GM21390 (cell line): ENCODE measurements around the gene MEG3.

ENCODE experiments used
- ATAC-seq: cut with Tn5 transposase; IDR thresholded peaks from one replicate; pipeline ENCODE4 v1.9.1; 2021; ENCODE audit not compliant: unreplicated experiment

The MEG3 gene

GRCh38 chr14:100828031-100828769, 2.3 kb downstream of the MEG3 start:
- no peak for ATAC-seq

GRCh38 chr14:100830681-100831080, 4.8 kb downstream of the MEG3 start:
- no peak for ATAC-seq

GRCh38 chr14:100832311-100832960, 6.5 kb downstream of the MEG3 start:
- ATAC-seq = no peak

GRCh38 chr14:100834082-100834793, 8.3 kb downstream of the MEG3 start:
- ATAC-seq = no peak

- ATAC-seq = no peak
Measured at GRCh38 chr14:100834794-100835547, 9.1 kb downstream of the MEG3 start.

- ATAC-seq = no peak
Measured at GRCh38 chr14:100835548-100836310, 9.8 kb downstream of the MEG3 start.

GRCh38 chr14:100836311-100836805, 10.4 kb downstream of the MEG3 start:
- no peak for ATAC-seq

GRCh38 chr14:100836941-100837804, 11.3 kb downstream of the MEG3 start:
- no peak for ATAC-seq

GRCh38 chr14:100837805-100838350, 12.0 kb downstream of the MEG3 start:
- ATAC-seq = no peak

GRCh38 chr14:100838493-100839314, 12.8 kb downstream of the MEG3 start:
- ATAC-seq = no peak

- no peak for ATAC-seq
Measured at GRCh38 chr14:100839315-100839585, 13.3 kb downstream of the MEG3 start.

GRCh38 chr14:100839681-100840111, 13.8 kb downstream of the MEG3 start:
- no peak for ATAC-seq

GRCh38 chr14:100840286-100841065, 14.6 kb downstream of the MEG3 start:
- ATAC-seq = no peak

- ATAC-seq = no peak
Measured at GRCh38 chr14:100841066-100841760, 15.3 kb downstream of the MEG3 start.

- no peak for ATAC-seq
Measured at GRCh38 chr14:100841761-100842403, 16.0 kb downstream of the MEG3 start.

- ATAC-seq = no peak
Measured at GRCh38 chr14:100842799-100843198, 16.9 kb downstream of the MEG3 start.

GRCh38 chr14:100844082-100844408, 18.1 kb downstream of the MEG3 start:
- no peak for ATAC-seq
